B cell (primary cell): ENCODE data around the gene DDX60. TPM values are rescaled to one million over a fixed set of nuclear protein-coding genes. Genes with fewer than 3 reads are reported as not detected.

Experiments used
- ATAC-seq: fragments of 200-7000 bp; cut with Tn5 transposase; one replicate; pipeline ENCODE4 v1.10.0; 2021; ENCODE audit warnings: low read depth, mild to moderate bottlenecking, moderate number of reproducible peaks, moderate library complexity
- CTCF ChIA-PET: fragments of 350-600 bp; sonication (Branson Sonifier 250); formaldehyde crosslinking; loops from one replicate; lab custom pipeline; 2021; ENCODE audit warnings: antibody characterized with exemption, inconsistent platforms; lab: Charles Lee
- POLR2A ChIA-PET: fragments of 350-600 bp; sonication (Branson Sonifier 250); formaldehyde crosslinking; loops from one replicate; lab custom pipeline; 2021; ENCODE audit warnings: antibody characterized with exemption; lab: Charles Lee
- DNase-seq: peaks from one replicate; pipeline ENCODE4 v3.0.0; 2013
- H2AFZ ChIP-seq: 2 replicates; pipeline ENCODE4 v1.6.1; 2012; ENCODE audit warnings: mild to moderate bottlenecking, low read depth, low read length; ENCODE audit not compliant: insufficient read depth, poor library complexity, severe bottlenecking
- H3K27ac ChIP-seq, 2 donors: 1 replicate in 1 of 2; 2 replicates in 1 of 2; pipeline ENCODE4 v1.5.1; 2012 to 2013; ENCODE audit warnings: low read length in 2 of 2, mild to moderate bottlenecking in 2 of 2, moderate library complexity in 1 of 2
- H3K27me3 ChIP-seq, 4 experiments: fragments of 200-600 bp in 1 of 4; sonication (generic) in 1 of 4; replicated peaks in 1 of 4; 1 replicate in 2 of 4; 2 replicates in 2 of 4; pipeline versions ENCODE4 v1.6.1 to v1.7.0; 2013 to 2016; ENCODE audit warnings: low read length in 3 of 4, mild to moderate bottlenecking in 2 of 4, mixed read lengths in 1 of 4, moderate library complexity in 1 of 4; ENCODE audit not compliant: insufficient read depth in 4 of 4, control insufficient read depth in 3 of 4; ENCODE audit errors: control extremely low read depth in 1 of 4
- H3K36me3 ChIP-seq, 2 experiments: replicated peaks in 1 of 2; 1 replicate in 1 of 2; 2 replicates in 1 of 2; pipeline versions ENCODE4 v1.6.1 to v1.7.1; 2013; ENCODE audit warnings: low read length in 1 of 2; ENCODE audit not compliant: insufficient read depth in 2 of 2, control insufficient read depth in 1 of 2; ENCODE audit errors: control extremely low read depth in 1 of 2, extremely low read depth in 1 of 2
- H3K4me1 ChIP-seq, 2 donors: fragments of 200-600 bp in 1 of 2; sonication (generic) in 1 of 2; 1 replicate in 1 of 2; 2 replicates in 1 of 2; pipeline versions ENCODE4 v1.5.1 to v1.6.1; 2013 to 2017; ENCODE audit warnings: low read length in 2 of 2; ENCODE audit not compliant: control insufficient read depth in 2 of 2, insufficient read depth in 2 of 2
- H3K4me2 ChIP-seq: replicated peaks from 2 replicates; pipeline ENCODE3; 2012; ENCODE audit warnings: mild to moderate bottlenecking, low read depth, low read length; ENCODE audit not compliant: poor library complexity, severe bottlenecking
- H3K4me3 ChIP-seq, 5 experiments: fragments of 200-600 bp in 1 of 5; sonication (generic) in 1 of 5; 1 replicate in 3 of 5; 2 replicates in 2 of 5; pipeline versions ENCODE4 v1.5.1 to v1.7.0; 2011 to 2016; ENCODE audit warnings: low read length in 4 of 5, mild to moderate bottlenecking in 4 of 5, low read depth in 2 of 5, control low read depth in 1 of 5, moderate library complexity in 1 of 5; ENCODE audit not compliant: insufficient read depth in 1 of 5; ENCODE audit errors: control extremely low read depth in 1 of 5, extremely low read depth in 1 of 5
- H3K79me2 ChIP-seq: fragments of 200-600 bp; sonication (generic); one replicate; pipeline ENCODE4 v1.6.0; 2016; ENCODE audit warnings: low read length; ENCODE audit not compliant: control insufficient read depth, insufficient read depth
- H3K9ac ChIP-seq: fragments of 200-600 bp; sonication (generic); 2 replicates; pipeline ENCODE4 v1.6.1; 2017; ENCODE audit warnings: mild to moderate bottlenecking, low read length, moderate library complexity
- H3K9me3 ChIP-seq, 3 donors: one replicate each; pipeline versions ENCODE4 v1.6.1 to v1.7.1; 2013; ENCODE audit warnings: low read length in 2 of 3; ENCODE audit not compliant: control insufficient read depth in 2 of 3, insufficient read depth in 1 of 3; ENCODE audit errors: control extremely low read depth in 1 of 3
- H4K20me1 ChIP-seq: 2 replicates; pipeline ENCODE4 v1.6.0; 2012; ENCODE audit warnings: mild to moderate bottlenecking, low read length; ENCODE audit not compliant: insufficient read depth, control insufficient read depth, poor library complexity, severe bottlenecking
- H3K27ac Mint-ChIP-seq: one replicate; pipeline ENCODE4 v1.8.0; 2021; ENCODE audit warnings: mixed read lengths
- H3K27me3 Mint-ChIP-seq: one replicate; pipeline ENCODE4 v1.8.0; 2021; ENCODE audit warnings: mixed read lengths
- H3K4me1 Mint-ChIP-seq: one replicate; pipeline ENCODE4 v1.8.0; 2021; ENCODE audit warnings: mixed read lengths
- H3K4me3 Mint-ChIP-seq: one replicate; pipeline ENCODE4 v1.8.0; 2021; ENCODE audit warnings: mixed read lengths
- H3K9me3 Mint-ChIP-seq: one replicate; pipeline ENCODE4 v1.8.0; 2022; ENCODE audit warnings: mixed read lengths; ENCODE audit not compliant: insufficient read depth
- CTCF ChIP-seq: fragments of 200-600 bp; IDR thresholded peaks from one replicate; pipeline ENCODE4 v1.8.0; 2022; ENCODE audit warnings: antibody characterized with exemption, mild to moderate bottlenecking
- EZH2 ChIP-seq: IDR thresholded peaks from 2 replicates; pipeline ENCODE4 v1.6.1; 2012; ENCODE audit warnings: borderline replicate concordance, low read depth, mild to moderate bottlenecking, moderate library complexity, low read length; ENCODE audit not compliant: insufficient read depth, poor library complexity, severe bottlenecking
- WGBS: methylation state at CpG from one replicate; pipeline ENCODE4 v1.1.5; 2013; ENCODE audit warnings: missing lambda C conversion rate; ENCODE audit not compliant: insufficient coverage; 5-methylcytosine and 5-hydroxymethylcytosine counted together
- intact Hi-C: fragments of 100-400 bp; cut with micrococcal nuclease; formaldehyde crosslinking; loops from one replicate; pipeline ENCODE4 v1.10.0; 2022
- polyA plus RNA-seq: library from polyadenylated mRNA; depleted of rRNA; stranded (reverse); fragments of >200 nt; gene quantifications from 2 replicates; pipeline ENCODE4 v1.2.3, GENCODE V29; 2012
- total RNA-seq, 2 donors: library from RNA; stranded (reverse); fragments of 120-200 nt in 1 of 2; gene quantifications; 1 replicate in 1 of 2; 2 replicates in 1 of 2; pipeline versions ENCODE4 v1.2.3 to v1.2.4, GENCODE V29; 2013 to 2022

The DDX60 gene
- total and polyA plus RNA-seq, 2 donors (not counting 1 experiment from before 2014, with no cell fraction given): 7.0 to 21.3 TPM

DNA sequence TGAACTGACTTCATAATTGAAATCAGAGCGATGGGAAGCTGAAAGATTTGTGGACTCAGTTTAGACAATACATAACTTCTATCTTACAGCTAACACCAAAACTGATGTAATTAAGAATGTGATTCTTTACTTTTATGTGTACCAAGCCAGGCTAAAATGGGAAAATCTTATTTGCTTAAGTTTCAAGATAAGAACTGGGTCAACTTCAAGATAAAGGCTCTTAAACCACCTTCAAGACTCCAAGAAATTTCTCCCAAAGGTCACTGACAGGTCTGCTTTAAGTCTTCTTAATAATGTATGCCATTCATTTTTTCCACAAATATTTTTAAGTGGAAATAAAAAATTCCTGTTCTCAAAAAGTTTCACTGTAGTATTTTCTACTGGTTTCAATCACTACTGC is 55.5 kb downstream of the DDX60 start:
- Mint-ChIP-seq H3K27me3 (no peaks in the 10 kb centered on the region), H3K27ac (no peak overlapping the region), H3K9me3 (no peaks in the 10 kb centered on the region), H3K4me1 (peaks cover 4% of the 10 kb centered on the region), H3K4me3 (no peak overlapping the region)
- no peak overlapping the region for H3K4me2 ChIP-seq
- ATAC-seq (no peak), DNase-seq (no peak)
- no peaks in the 10 kb centered on the region for H3K4me1 ChIP-seq
- WGBS: no CpG with 5 or more reads among the region's 1 CpG
- CTCF ChIA-PET: no interaction called here
- H3K9me3 ChIP-seq: no peaks in the 10 kb centered on the region
- TF ChIP-seq CTCF: no peak
- TF ChIP-seq EZH2: no peak
- H3K27ac ChIP-seq: no peak overlapping the region
- POLR2A ChIA-PET: no interaction called here
- H2AFZ ChIP-seq: no peak overlapping the region
- intact Hi-C loops: no loop called here
- peaks cover 7 to 25% of the 10 kb centered on the region in 2 experiments for H3K36me3 ChIP-seq
- no peaks in the 10 kb centered on the region for H4K20me1 ChIP-seq
- H3K79me2 ChIP-seq: no peaks in the 10 kb centered on the region
- no peak overlapping the region for H3K9ac ChIP-seq
- no peak overlapping the region for H3K4me3 ChIP-seq
- no peaks in the 10 kb centered on the region for H3K27me3 ChIP-seq

DNA sequence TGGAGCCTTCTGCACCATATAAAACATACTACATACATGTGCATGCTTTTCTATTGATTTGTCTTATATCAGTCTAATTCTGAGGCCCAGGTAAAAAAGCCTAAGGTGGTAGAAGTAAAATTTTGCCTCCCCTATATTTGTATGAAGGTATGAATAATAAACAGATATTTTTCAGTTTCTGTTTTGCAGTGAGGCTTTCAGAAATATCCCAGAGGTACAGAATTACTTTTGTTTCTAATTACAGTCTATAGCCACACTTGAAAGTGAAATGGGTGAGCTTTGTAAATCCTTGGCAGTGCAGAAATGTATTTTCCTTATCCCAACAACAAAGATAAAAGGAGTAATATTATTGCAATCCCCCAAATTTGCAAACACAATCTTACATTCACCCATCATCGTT is 59.5 kb downstream of the DDX60 start:
- peaks cover 0 to 4% of the 10 kb centered on the region in 2 donors for H3K4me1 ChIP-seq
- Mint-ChIP-seq H3K27ac (no peak overlapping the region), H3K4me1 (peaks cover 10% of the 10 kb centered on the region), H3K27me3 (no peaks in the 10 kb centered on the region), H3K9me3 (no peaks in the 10 kb centered on the region), H3K4me3 (no peak overlapping the region)
- 100% methylated on average over 1 of the region's 1 CpG for WGBS
- H3K36me3 ChIP-seq: peaks cover 1 to 16% of the 10 kb centered on the region in 2 experiments
- ATAC-seq: no peak
- no peak overlapping the region for H3K4me3 ChIP-seq
- no peak overlapping the region for H3K4me2 ChIP-seq
- no peaks in the 10 kb centered on the region for H3K79me2 ChIP-seq
- no peaks in the 10 kb centered on the region for H4K20me1 ChIP-seq
- H3K27ac ChIP-seq: no peak overlapping the region
- H3K9me3 ChIP-seq: no peaks in the 10 kb centered on the region
- CTCF ChIA-PET: no interaction called here
- H3K27me3 ChIP-seq: no peaks in the 10 kb centered on the region
- intact Hi-C loops: no loop called here
- H3K9ac ChIP-seq: no peak overlapping the region
- DNase-seq: no peak
- POLR2A ChIA-PET: no interaction called here
- no peak overlapping the region for H2AFZ ChIP-seq
- TF ChIP-seq CTCF: no peak
- no peak for TF ChIP-seq EZH2
